22Rv1 (cell line): ENCODE results near the gene TWIST2.

Source experiments
- CTCF ChIP-seq: fragments of 450-650 bp; IDR thresholded peaks from 2 replicates; pipeline ENCODE4 v1.5.1; 2017; ENCODE audit warnings: mild to moderate bottlenecking
- ZFX ChIP-seq: fragments of 450-650 bp; IDR thresholded peaks from 2 replicates; pipeline ENCODE4 v1.6.1; 2017; ENCODE audit warnings: antibody characterized with exemption, borderline replicate concordance

GRCh38 chr2:238894226-238894949, 46.5 kb downstream of the TWIST2 start:
- TF ChIP-seq CTCF (no peak), ZFX (no peak)
